Caki2 (cell line): ENCODE results near the gene LCE1B. TPM values are rescaled to one million over a fixed set of nuclear protein-coding genes. Genes with fewer than 3 reads are reported as not detected.

Experiments used
- DNase-seq: peaks from one replicate; pipeline ENCODE4 v3.0.0-alpha.2; 2015; ENCODE audit warnings: low read depth
- in situ Hi-C: cut with HindIII; loops from 2 replicates; pipeline ENCODE4 v1.10.0; 2016; ENCODE audit warnings: low sequenced_read_pairs, low pct_unique_long_range_greater_than_20kb, mixed read lengths
- total RNA-seq: library from RNA; depleted of rRNA; stranded (reverse); fragments of >200 nt; shearing (Covaris generic); gene quantifications from 2 replicates; pipeline ENCODE4 v1.2.3, GENCODE V29; 2014; ENCODE audit warnings: low replicate concordance; rRNA removed

The LCE1B gene
- total RNA-seq, 1 experiment from 2014 or later = not detected

- DNase-seq = no peak
- in situ Hi-C loops = no loop called here
Observed at GRCh38 chr1:152855661-152856060, 43.9 kb downstream of the LCE1B start.

DNA sequence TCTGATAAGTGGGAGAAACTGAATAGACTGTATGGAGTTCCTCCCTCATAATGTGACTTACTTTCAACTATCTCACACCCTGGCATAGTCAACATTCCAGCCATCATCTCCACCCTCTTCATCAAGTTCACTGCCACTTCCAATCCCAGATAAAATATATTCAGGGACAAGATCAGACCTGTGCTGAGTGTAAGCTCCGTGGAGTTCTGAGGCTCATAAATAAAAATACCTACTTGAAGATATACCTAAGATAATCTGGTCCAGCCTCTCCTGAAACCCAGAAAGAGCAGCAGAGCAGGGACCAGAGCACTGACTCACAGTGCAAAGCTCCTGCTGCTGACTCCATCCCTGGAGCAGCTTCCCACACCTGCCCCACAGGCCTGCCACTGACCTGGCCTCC lies 46.3 kb downstream of the LCE1B start:
- no peak for DNase-seq
- in situ Hi-C loops = no loop called here

DNA sequence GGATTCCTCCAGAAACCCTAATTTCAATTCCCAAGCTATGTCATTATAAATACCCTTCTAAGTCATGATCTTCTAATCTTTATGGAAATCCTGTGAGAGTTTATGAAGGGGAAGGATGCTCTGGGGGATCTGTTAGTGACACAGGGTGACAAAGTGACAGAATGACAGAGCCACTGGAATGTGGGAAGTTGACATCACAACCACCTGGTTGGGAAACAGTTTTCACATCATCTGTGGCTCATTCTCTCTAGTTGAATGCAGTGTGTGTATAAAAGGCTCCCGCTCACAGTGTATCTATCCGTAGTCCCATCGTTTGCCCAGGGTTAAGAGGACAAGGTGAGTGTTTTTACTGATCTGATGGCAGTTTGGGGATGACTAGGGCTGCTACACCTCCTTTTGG lies 47.9 kb downstream of the LCE1B start, which contains the start of gene LCE7A:
Gene LCE7A (plus strand): TSS at position 301 of the 400 bp plus-strand sequence. CDS start 702 bp downstream, outside the sequence.
- in situ Hi-C loops = no loop called here
- DNase-seq = no peak

- no peak for DNase-seq
- in situ Hi-C loops = no loop called here
Observed at GRCh38 chr1:152860129-152860528, 48.4 kb downstream of the LCE1B start.

GRCh38 chr1:152861374-152861773 lies 49.6 kb downstream of the LCE1B start:
- no peak for DNase-seq
- in situ Hi-C loops = no loop called here

Other genes starting within 250 kb of the LCE1B start
- not detected in 2 replicates for gene LCE3E, start 245.2 kb upstream of the LCE1B start, total RNA-seq
- not detected in 2 replicates for gene LCE3D, start 231.5 kb upstream of the LCE1B start, total RNA-seq
- not detected in 2 replicates for gene LCE3C, start 211.7 kb upstream of the LCE1B start, total RNA-seq
- not detected in 2 replicates for gene LCE3B, start 198.2 kb upstream of the LCE1B start, total RNA-seq
- not detected in 2 replicates for gene LCE3A, start 188.9 kb upstream of the LCE1B start, total RNA-seq
- gene LCE2D, start 148.6 kb upstream of the LCE1B start, total RNA-seq = not detected in 2 replicates
- not detected in 2 replicates for gene LCE2C, start 136.7 kb upstream of the LCE1B start, total RNA-seq
- not detected in 2 replicates for gene LCE2B, start 125.8 kb upstream of the LCE1B start, total RNA-seq
- not detected in 2 replicates for gene LCE2A, start 113.6 kb upstream of the LCE1B start, total RNA-seq
- not detected in 2 replicates for gene LCE4A, start 103.8 kb upstream of the LCE1B start, total RNA-seq
- not detected in 2 replicates for gene KPRP, start 53.9 kb upstream of the LCE1B start, total RNA-seq
- gene LCE1F, start 36.8 kb upstream of the LCE1B start, total RNA-seq = not detected in 2 replicates
- not detected in 2 replicates for gene LCE1E, start 25.7 kb upstream of the LCE1B start, total RNA-seq
- gene LCE1D, start 15.2 kb upstream of the LCE1B start, total RNA-seq = not detected in 2 replicates
- not detected in 2 replicates for gene LCE1C, start 5.3 kb upstream of the LCE1B start, total RNA-seq
- gene LCE1A, start 15.5 kb downstream of the LCE1B start, total RNA-seq = not detected in 2 replicates
- gene LCE6A, start 30.9 kb downstream of the LCE1B start, total RNA-seq = not detected in 2 replicates
- gene LCE7A, start 48.0 kb downstream of the LCE1B start, total RNA-seq = not detected in 2 replicates
- not detected in 2 replicates for gene SMCP, start 66.4 kb downstream of the LCE1B start, total RNA-seq
- gene IVL, start 96.6 kb downstream of the LCE1B start, total RNA-seq = not detected in 2 replicates
- not detected in 2 replicates for gene SPRR5, start 135.2 kb downstream of the LCE1B start, total RNA-seq
- gene SPRR4, start 158.7 kb downstream of the LCE1B start, total RNA-seq = not detected in 2 replicates
- not detected in 2 replicates for gene SPRR1A, start 172.1 kb downstream of the LCE1B start, total RNA-seq
- gene SPRR3, start 189.8 kb downstream of the LCE1B start, total RNA-seq = not detected in 2 replicates
- not detected in 2 replicates for gene SPRR1B, start 219.2 kb downstream of the LCE1B start, total RNA-seq
- not detected in 2 replicates for gene SPRR2D, start 229.1 kb downstream of the LCE1B start, total RNA-seq
- gene SPRR2A, start 245.5 kb downstream of the LCE1B start, total RNA-seq = not detected in 2 replicates